ENCODE measurements around the gene FOXL3. TPM values are rescaled to one million over a fixed set of nuclear protein-coding genes. Genes with fewer than 3 reads are reported as not detected.
"Not testable (repeated sequence)": the region's sequence is repeated elsewhere in the genome, so short reads cannot be mapped to it uniquely, and the experiment has no call there.

The FOXL3 gene
- polyA plus RNA-seq, 1 donor: not detected

DNA sequence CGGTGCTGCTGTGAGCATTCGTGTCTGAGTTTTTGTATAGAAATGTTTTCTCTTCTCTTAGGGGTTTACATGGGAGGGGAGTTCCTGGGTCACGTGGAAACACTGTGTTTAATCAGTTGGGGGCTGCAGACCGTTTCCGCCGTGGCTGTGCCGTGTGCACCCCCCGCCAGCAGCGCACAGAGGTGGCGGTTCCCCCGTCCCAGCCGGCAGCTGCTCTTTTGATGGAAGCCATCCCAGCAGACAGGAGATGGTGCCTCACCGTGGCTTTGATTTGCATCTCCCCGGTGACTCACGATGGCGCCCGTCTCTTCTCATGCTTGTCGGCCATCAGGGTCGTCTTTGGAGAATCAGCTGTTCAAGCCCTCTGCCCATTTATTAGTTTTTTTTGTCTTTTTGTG lies 34.9 kb upstream of the FOXL3 start:
- DNase-seq: no peak

DNA sequence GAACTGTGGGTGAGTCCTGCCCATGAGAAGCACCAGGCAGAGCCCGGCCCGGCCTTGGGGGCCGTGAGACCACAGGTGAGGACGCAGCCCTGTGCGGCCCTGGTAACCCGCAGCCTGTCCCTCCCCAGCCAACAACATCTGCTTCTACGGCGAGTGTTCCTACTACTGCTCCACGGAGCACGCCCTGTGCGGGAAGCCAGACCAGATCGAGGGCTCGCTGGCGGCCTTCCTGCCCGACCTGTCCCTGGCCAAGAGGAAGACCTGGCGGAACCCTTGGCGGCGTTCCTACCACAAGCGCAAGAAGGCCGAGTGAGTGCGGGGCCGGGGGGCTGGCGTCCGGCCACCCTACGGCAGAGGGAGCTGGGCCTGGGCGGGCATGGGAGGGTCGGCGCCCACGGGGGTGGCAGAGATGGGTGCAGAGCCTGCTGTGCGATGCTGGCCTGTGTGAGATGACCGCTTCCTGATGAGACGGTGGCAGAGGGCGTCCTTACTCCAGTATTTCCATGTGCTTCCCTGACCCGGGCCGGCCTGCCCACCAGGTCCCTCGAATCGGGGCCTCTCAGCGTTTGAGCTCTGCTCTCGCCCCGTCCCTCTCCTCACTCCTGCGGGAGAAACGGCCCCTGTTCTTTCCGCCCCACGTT lies 34.1 kb upstream of the FOXL3 start:
- DNase-seq: no peak

DNA sequence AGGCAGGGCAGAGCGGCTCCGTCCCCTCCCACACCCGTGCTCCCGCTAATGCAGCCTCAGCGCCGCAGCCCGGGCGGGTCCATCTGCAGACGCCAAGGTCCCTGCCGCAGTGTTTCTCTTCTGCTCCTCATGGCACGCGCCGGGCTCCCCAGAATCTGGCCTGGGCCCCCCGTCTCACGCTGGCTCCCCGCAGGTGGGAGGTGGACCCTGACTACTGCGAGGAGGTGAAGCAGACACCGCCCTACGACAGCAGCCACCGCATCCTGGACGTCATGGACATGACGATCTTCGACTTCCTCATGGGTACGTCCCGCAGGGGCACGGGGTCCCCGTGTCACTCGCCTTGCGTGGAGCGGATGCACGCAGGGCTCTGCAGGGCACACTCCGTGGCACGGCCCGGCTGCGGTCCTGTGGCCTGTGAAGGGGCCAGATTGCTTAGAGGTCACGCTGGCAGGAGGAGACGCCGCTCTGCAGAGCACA lies 33.5 kb upstream of the FOXL3 start:
- DNase-seq: no peak

DNA sequence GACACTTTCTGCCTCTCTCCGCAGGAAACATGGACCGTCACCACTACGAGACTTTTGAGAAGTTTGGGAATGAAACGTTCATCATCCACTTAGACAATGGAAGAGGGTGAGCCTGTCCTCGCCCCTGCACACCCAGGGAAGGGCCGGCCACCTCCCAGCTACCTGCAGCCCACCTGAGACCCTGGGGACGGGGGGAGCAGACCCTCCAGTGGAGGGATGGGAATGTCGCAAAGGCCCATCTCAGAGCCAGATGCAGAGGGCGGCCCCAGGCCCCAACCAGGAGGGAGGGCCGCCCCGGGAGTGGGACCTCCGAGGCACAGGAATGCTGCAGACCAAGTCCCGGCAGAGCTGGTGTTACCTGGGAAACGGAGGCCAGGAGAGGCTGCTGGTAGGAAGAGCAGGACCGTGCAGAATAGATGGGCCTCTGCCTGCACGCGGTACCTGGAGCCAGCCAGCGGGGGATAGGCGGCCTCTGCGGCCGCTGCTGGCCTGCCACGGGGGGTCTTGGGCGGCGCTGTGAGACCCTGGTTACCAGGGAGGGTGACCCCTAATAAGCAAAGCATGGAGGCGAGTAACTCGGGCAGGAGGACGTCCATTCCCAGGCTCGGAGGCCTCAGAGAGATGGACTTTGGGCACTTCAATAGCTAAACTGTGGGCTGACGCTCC lies 32.9 kb upstream of the FOXL3 start:
- DNase-seq: no peak

DNA sequence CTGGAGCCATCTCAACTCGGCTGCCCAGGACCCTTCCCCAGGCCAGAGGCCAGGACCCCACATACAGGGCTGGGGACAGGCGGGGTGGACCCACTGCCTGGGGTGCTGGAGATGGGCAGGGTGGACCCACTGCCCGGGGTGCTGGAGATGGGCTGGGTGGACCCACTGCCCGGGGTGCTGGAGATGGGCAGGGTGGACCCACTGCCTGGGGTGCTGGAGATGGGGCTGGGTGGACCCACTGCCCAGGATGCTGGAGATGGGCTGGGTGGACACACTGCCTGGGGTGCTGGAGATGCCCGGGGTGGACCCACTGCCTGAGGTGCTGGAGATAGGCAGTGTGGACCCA lies 32.4 kb upstream of the FOXL3 start:
- DNase-seq: no peak

GRCh38 chr7:258476-259190 lies 31.3 kb upstream of the FOXL3 start:
- DNase-seq: no peak

DNA sequence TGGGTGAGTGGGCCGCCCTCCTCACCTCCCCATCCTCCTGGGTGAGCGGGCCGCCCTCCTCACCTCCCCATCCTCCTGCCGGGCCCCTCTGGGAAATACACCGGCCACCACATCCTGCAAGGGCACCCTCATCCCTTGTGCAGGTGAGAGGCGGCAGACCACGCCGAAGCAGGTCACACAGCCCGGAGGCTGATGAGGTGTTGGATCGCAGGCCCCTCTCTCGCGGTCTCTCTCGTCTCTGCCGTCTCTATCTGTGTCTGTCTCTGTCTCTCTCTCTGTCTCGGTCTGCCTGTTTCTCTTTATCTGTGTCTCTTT lies 30.8 kb upstream of the FOXL3 start:
- DNase-seq: no peak

DNA sequence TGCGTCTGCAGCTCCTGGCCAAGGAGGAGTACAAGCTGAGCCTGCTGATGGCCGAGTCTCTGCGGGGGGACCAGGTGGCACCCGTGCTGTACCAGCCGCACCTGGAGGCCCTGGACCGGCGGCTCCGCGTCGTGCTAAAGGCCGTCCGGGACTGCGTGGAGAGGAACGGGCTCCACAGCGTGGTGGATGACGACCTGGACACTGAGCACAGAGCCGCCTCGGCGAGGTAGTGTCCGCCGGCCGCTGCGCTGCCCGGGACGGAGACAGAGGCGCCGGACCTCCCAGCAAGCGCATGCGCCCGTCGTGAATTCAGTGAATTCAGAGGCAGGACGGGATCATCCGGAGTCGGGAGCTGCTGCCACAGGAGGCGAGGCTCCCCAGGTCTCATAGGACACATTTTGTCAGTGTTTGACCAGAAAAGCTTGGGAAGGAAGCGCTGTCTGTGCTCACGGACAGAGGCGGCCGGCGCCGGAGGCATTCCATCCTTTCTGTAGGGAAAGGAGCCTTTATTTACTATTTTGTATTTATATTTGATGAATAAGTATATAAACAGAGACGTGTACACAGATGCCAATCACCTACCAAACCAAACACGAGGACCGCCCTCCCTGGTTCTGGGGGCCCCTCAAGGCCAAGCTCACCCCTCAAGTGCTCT lies 30.1 kb upstream of the FOXL3 start:
- DNase-seq: no peak

DNA sequence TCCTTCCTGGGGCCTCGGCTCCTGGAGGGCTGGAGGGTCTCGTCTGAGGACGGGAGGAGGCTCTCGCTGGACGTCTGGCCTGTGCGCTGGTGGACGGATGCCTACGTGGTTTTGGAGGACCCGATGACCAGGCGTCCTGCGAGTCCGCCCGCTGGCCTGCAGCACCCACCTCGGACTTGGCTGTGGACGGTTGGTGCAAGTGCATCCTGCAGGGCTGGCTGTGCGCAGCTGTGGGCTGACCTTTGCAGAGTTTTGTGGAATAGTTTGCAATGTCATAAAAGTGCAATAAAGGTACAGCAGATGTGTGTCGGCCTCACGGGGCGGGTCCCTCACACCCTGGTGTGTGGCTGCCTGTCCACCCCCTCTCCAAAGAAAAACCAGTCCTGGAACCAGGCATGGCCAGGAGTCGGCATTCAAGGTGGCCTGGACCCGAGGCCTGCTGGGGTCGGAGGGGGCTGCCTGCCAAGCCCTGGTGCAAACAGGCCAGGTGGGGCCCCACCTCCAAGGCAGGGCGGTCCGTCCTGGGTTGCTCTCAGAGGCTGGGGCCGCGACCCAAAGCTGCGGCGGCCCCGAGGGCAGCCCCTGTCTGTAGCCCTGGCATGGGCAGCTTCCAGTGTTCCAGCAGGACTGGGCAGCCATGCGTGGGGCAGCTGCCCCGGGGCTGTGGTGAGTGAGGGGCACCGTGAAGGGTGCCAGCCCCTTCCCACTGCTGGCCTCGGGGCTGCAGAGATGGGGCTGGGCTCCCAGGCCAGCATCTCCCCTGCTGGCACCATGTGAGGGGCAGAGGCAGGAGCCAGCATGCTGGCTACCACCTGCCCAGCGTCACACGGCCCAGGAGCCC lies 29.3 kb upstream of the FOXL3 start:
- no peak for DNase-seq

- DNase-seq: no peak
Observed at GRCh38 chr7:261341-262250, 28.4 kb upstream of the FOXL3 start.

GRCh38 chr7:262251-262572 lies 27.8 kb upstream of the FOXL3 start:
- DNase-seq: no peak

- not testable (repeated sequence) for DNase-seq
Observed at GRCh38 chr7:262631-263311, 27.2 kb upstream of the FOXL3 start.

DNA sequence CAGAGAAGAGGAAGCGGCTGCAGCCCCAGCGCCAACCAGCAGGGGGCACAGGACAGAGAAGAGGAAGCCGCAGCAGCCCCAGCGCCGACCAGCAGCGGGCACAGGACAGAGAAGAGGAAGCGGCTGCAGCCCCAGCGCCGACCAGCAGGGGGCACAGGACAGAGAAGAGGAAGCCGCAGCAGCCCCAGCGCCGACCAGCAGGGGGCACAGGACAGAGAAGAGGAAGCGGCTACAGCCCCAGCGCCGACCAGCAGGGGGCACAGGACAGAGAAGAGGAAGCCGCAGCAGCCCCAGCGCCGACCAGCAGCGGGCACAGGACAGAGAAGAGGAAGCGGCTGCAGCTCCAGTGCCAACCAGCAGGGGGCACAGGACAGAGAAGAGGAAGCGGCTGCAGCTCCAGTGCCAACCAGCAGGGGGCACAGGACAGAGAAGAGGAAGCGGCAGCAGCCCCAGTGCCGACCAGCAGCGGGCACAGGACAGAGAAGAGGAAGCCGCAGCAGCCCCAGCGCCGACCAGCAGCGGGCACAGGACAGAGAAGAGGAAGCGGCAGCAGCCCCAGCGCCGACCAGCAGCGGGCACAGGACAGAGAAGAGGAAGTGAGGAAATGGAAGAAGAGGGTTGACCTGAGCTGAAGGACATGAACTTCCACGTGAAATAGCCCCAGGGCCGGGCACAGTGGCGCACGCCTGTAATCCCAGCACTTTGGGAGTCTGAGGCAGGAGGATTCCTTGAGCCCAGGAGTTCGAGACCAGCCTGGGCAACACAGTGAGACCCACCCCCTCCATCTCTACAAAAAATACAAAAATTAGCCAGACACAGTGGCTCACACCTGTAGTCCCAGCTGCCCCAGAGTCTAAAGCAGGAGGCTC lies 26.3 kb upstream of the FOXL3 start:
- not testable (repeated sequence) for DNase-seq

GRCh38 chr7:264541-265191 lies 25.3 kb upstream of the FOXL3 start:
- no peak for DNase-seq

- no peak for DNase-seq
Observed at GRCh38 chr7:265192-265997, 24.6 kb upstream of the FOXL3 start.

GRCh38 chr7:265998-266850 lies 23.7 kb upstream of the FOXL3 start:
- DNase-seq: no peak

All from left kidney (tissue), 2 donors.